ENCODE data around the gene AMDHD1. TPM values are rescaled to one million over a fixed set of nuclear protein-coding genes. Genes with fewer than 3 reads are reported as not detected.

The AMDHD1 gene
- under 1 TPM in 2 of 4 donors, not detected in 2; 0.55 to 0.64 TPM for total RNA-seq

- peak; percentile 62 for DNase-seq
- H3K27ac ChIP-seq = peak within 1 kb of the TSS; percentile 79 to 92 (median 86)
- no peak for TF ChIP-seq POLR2A (IDR thresholded peaks at IDR 0.05)
- peak in 4 of 5 experiments; percentile 17 to 46 (median 24) for TF ChIP-seq CTCF (IDR thresholded peaks at IDR 0.05)
- peak in 1 of 3 donors; percentile 33 for TF ChIP-seq POLR2AphosphoS5 (IDR thresholded peaks at IDR 0.05)
- no peak for TF ChIP-seq EP300 (IDR thresholded peaks at IDR 0.05; ENCODE audit: low read depth)
- peak within 1 kb of the TSS; percentile 51 to 83 (median 74) for H3K4me3 ChIP-seq
- in situ Hi-C loops (cut with MboI; ENCODE audit: low pct_ligation_motif_present in 1 of 4, low pct_unique_long_range_greater_than_20kb in 1 of 4, low sequenced_read_pairs in 3 of 4) = no loop called here
- H3K4me1 ChIP-seq = peaks cover 0 to 17% (median 6%) of the 10 kb centered on the region in 4 donors
- no peaks in the 10 kb centered on the region for H3K9me3 ChIP-seq
- intact Hi-C loops (cut with DNase I; ENCODE audit: low total_unique reads) = no loop called here
- no peaks in the 10 kb centered on the region for H3K27me3 ChIP-seq
- H3K36me3 ChIP-seq = no peaks in the 10 kb centered on the region
- WGBS, 2 donors (ENCODE audit: low coverage in 1 of 2) = 0% methylated on average over 33 of the region's 38 CpGs; no CpG with 5 or more reads in 1 of the 2 donors
These were observed at the start of gene AMDHD1 for GRCh38 chr12:95943330-95943842. AMDHD1 (plus strand) TSS chr12:95943331; CDS start chr12:95943399, 68 bp downstream.

GRCh38 chr12:95896846-95897245 lies 46.3 kb upstream of the AMDHD1 start:
- H3K4me3 ChIP-seq = no peak overlapping the region
- intact Hi-C loops (cut with DNase I; ENCODE audit: low total_unique reads) = no loop called here
- H3K36me3 ChIP-seq = no peaks in the 10 kb centered on the region
- 76 to 100% methylated on average over 4 of the region's 4 CpGs for WGBS, 2 donors (ENCODE audit: low coverage in 1 of 2)
- no peak overlapping the region for H3K27ac ChIP-seq
- no peak for DNase-seq
- no peak for TF ChIP-seq CTCF (IDR thresholded peaks at IDR 0.05)
- no peak for TF ChIP-seq POLR2A (IDR thresholded peaks at IDR 0.05)
- TF ChIP-seq EP300 (IDR thresholded peaks at IDR 0.05; ENCODE audit: low read depth) = no peak
- no peak for TF ChIP-seq POLR2AphosphoS5 (IDR thresholded peaks at IDR 0.05)
- no peaks in the 10 kb centered on the region for H3K27me3 ChIP-seq
- H3K4me1 ChIP-seq = no peaks in the 10 kb centered on the region
- in situ Hi-C loops (cut with MboI; ENCODE audit: low pct_ligation_motif_present in 1 of 4, low pct_unique_long_range_greater_than_20kb in 1 of 4, low sequenced_read_pairs in 3 of 4) = no loop called here
- H3K9me3 ChIP-seq = no peaks in the 10 kb centered on the region

- Histone ChIP-seq H3K4me1 (no peaks in the 10 kb centered on the region), H3K36me3 (no peaks in the 10 kb centered on the region), H3K27me3 (no peaks in the 10 kb centered on the region), H3K4me3 (no peak overlapping the region), H3K9me3 (peaks cover 0 to 5% of the 10 kb centered on the region in 2 donors), H3K27ac (no peak overlapping the region)
- TF ChIP-seq POLR2A (IDR thresholded peaks at IDR 0.05) (no peak), CTCF (IDR thresholded peaks at IDR 0.05) (no peak), POLR2AphosphoS5 (IDR thresholded peaks at IDR 0.05) (no peak), EP300 (IDR thresholded peaks at IDR 0.05; ENCODE audit: low read depth) (no peak)
- 60 to 64% methylated on average over 4 of the region's 4 CpGs for WGBS, 2 donors (ENCODE audit: low coverage in 1 of 2)
- intact Hi-C loops (cut with DNase I; ENCODE audit: low total_unique reads) = no loop called here
- DNase-seq = no peak
- in situ Hi-C loops (cut with MboI; ENCODE audit: low pct_ligation_motif_present in 1 of 4, low pct_unique_long_range_greater_than_20kb in 1 of 4, low sequenced_read_pairs in 3 of 4) = no loop called here
These were observed 45.0 kb upstream of the AMDHD1 start for GRCh38 chr12:95898081-95898480.

- Histone ChIP-seq H3K36me3 (no peaks in the 10 kb centered on the region), H3K27me3 (peaks cover 4% of the 10 kb centered on the region), H3K4me3 (no peak overlapping the region), H3K4me1 (no peaks in the 10 kb centered on the region), H3K27ac (no peak overlapping the region), H3K9me3 (no peaks in the 10 kb centered on the region)
- DNase-seq = no peak
- TF ChIP-seq POLR2A (IDR thresholded peaks at IDR 0.05) (no peak), CTCF (IDR thresholded peaks at IDR 0.05) (no peak), POLR2AphosphoS5 (IDR thresholded peaks at IDR 0.05) (no peak), EP300 (IDR thresholded peaks at IDR 0.05; ENCODE audit: low read depth) (no peak)
- intact Hi-C loops (cut with DNase I; ENCODE audit: low total_unique reads) = no loop called here
- in situ Hi-C loops (cut with MboI; ENCODE audit: low pct_ligation_motif_present in 1 of 4, low pct_unique_long_range_greater_than_20kb in 1 of 4, low sequenced_read_pairs in 3 of 4) = no loop called here
These were observed 34.6 kb upstream of the AMDHD1 start for GRCh38 chr12:95908573-95908972.

Data from transverse colon (tissue), 4 donors.